IPS DF 19.7 (cell line): Measurements from ENCODE around the gene FGFRL1.

ENCODE experiments used
- DNase-seq: peaks from one replicate; pipeline ENCODE4 v3.0.0-alpha.2; 2013; ENCODE audit warnings: low read depth, low spot score

FGFRL1 gene

GRCh38 chr4:1075225-1075624 lies 63.8 kb downstream of the FGFRL1 start:
- no peak for DNase-seq

GRCh38 chr4:1075809-1076699 lies 64.6 kb downstream of the FGFRL1 start:
- DNase-seq, result no peak
